GM23248 (cell line): Measurements from ENCODE around the gene NUP210. TPM values are rescaled to one million over a fixed set of nuclear protein-coding genes. Genes with fewer than 3 reads are reported as not detected.
A peak's percentile ranks its signal among the peaks of the same experiment; 100 is the strongest.

Experiments
- DNase-seq: peaks from one replicate; pipeline ENCODE4 v3.0.0-alpha.2; 2015
- H2AFZ ChIP-seq: fragments of 200-600 bp; sonication (generic); 2 replicates; pipeline ENCODE4 v1.6.1; 2016; ENCODE audit warnings: antibody characterized with exemption
- H3F3A ChIP-seq: fragments of 200-600 bp; sonication (generic); 2 replicates; pipeline ENCODE4 v1.6.1; 2016; ENCODE audit warnings: mild to moderate bottlenecking, antibody characterized with exemption, mixed run types; ENCODE audit not compliant: insufficient read depth
- H3K27ac ChIP-seq: fragments of 200-600 bp; sonication (generic); 2 replicates; pipeline ENCODE4 v1.5.1; 2016; ENCODE audit warnings: mild to moderate bottlenecking
- H3K27me3 ChIP-seq: fragments of 200-600 bp; sonication (generic); replicated peaks from 2 replicates; pipeline ENCODE4 v1.6.1; 2016; ENCODE audit warnings: mild to moderate bottlenecking; ENCODE audit not compliant: insufficient read depth
- H3K36me3 ChIP-seq: fragments of 200-600 bp; sonication (generic); 2 replicates; pipeline ENCODE4 v1.6.1; 2016; ENCODE audit warnings: low read depth, mild to moderate bottlenecking
- H3K4me1 ChIP-seq: fragments of 200-600 bp; sonication (generic); 2 replicates; pipeline ENCODE4 v1.6.1; 2016; ENCODE audit warnings: mild to moderate bottlenecking; ENCODE audit not compliant: insufficient read depth
- H3K4me2 ChIP-seq: fragments of 200-600 bp; sonication (generic); one replicate; pipeline ENCODE4 v1.6.1; 2016; ENCODE audit warnings: mild to moderate bottlenecking; ENCODE audit not compliant: unreplicated experiment
- H3K4me3 ChIP-seq: fragments of 200-600 bp; sonication (generic); 2 replicates; pipeline ENCODE4 v1.5.1; 2016; ENCODE audit warnings: mild to moderate bottlenecking
- H3K79me2 ChIP-seq: fragments of 200-600 bp; sonication (generic); 2 replicates; pipeline ENCODE4 v1.6.1; 2016; ENCODE audit warnings: mild to moderate bottlenecking; ENCODE audit not compliant: insufficient read depth
- H3K9ac ChIP-seq: fragments of 200-600 bp; sonication (generic); 2 replicates; pipeline ENCODE4 v1.6.1; 2016; ENCODE audit warnings: mild to moderate bottlenecking
- H3K9me2 ChIP-seq: fragments of 200-600 bp; sonication (generic); 2 replicates; pipeline ENCODE4 v1.6.1; 2016; ENCODE audit warnings: mixed run types, mild to moderate bottlenecking, moderate library complexity; ENCODE audit not compliant: insufficient read depth
- H3K9me3 ChIP-seq: fragments of 200-600 bp; sonication (generic); one replicate; pipeline ENCODE4 v1.6.1; 2017; ENCODE audit warnings: low read depth
- H4K20me1 ChIP-seq: fragments of 200-600 bp; sonication (generic); 2 replicates; pipeline ENCODE4 v1.6.0; 2016; ENCODE audit not compliant: insufficient read depth
- EZH2 ChIP-seq: fragments of 200-600 bp; sonication (generic); IDR thresholded peaks from 2 replicates; pipeline ENCODE4 v1.6.1; 2018; ENCODE audit warnings: antibody characterized with exemption, mild to moderate bottlenecking; ENCODE audit not compliant: insufficient read depth, poor library complexity, severe bottlenecking
- EZH2phosphoT487 ChIP-seq: fragments of 200-600 bp; sonication (generic); IDR thresholded peaks from 2 replicates; pipeline ENCODE4 v1.6.1; 2018; ENCODE audit warnings: antibody characterized with exemption, moderate library complexity, mild to moderate bottlenecking, low read depth; ENCODE audit not compliant: insufficient read depth
- WGBS, 2 experiments: methylation state at CpG; one replicate each; pipeline ENCODE4 v1.1.6; 2015 to 2017; ENCODE audit warnings: low lambda C conversion rate in 2 of 2, low coverage in 1 of 2; ENCODE audit errors: missing lambda C conversion rate in 2 of 2; 5-methylcytosine and 5-hydroxymethylcytosine counted together
- in situ Hi-C: fragments of 300-500 bp; cut with MboI; formaldehyde crosslinking; loops from 2 replicates; pipeline ENCODE4 v1.15.0; 2020
- polyA plus RNA-seq: library from polyadenylated mRNA; unstranded; fragments of >200 nt; fragmentation: Nextera tagmentation; extraction: Ambion mirVana; gene quantifications from 2 replicates; pipeline ENCODE4 v1.2.1, GENCODE V29; 2016
- total RNA-seq: library from RNA; depleted of rRNA; stranded (reverse); fragments of >200 nt; shearing (Covaris generic); gene quantifications from 2 replicates; pipeline ENCODE4 v1.2.3, GENCODE V29; 2014

The NUP210 gene
- total and polyA plus RNA-seq, 2 experiments from 2014 or later: 0.04 TPM; not detected in 1

GRCh38 chr3:13316603-13317002 lies 103.5 kb downstream of the NUP210 start:
- Histone ChIP-seq H3K36me3 (no peaks in the 10 kb centered on the region), H3K9ac (no peak overlapping the region), H2AFZ (no peak overlapping the region), H3K4me3 (no peak overlapping the region), H3K4me2 (no peak overlapping the region), H3K79me2 (no peaks in the 10 kb centered on the region), H3K27ac (no peak overlapping the region), H3K4me1 (no peaks in the 10 kb centered on the region), H3F3A (no peaks in the 10 kb centered on the region), H3K27me3 (no peaks in the 10 kb centered on the region; the same call in 1 of the 2 replicates), H3K9me3 (no peaks in the 10 kb centered on the region), H3K9me2 (no peaks in the 10 kb centered on the region), H4K20me1 (no peaks in the 10 kb centered on the region)
- no peak for DNase-seq
- in situ Hi-C loops: no loop called here
- WGBS, 2 experiments: 47 to 49% methylated on average over 10 of the region's 10 CpGs
- no peak for TF ChIP-seq EZH2
- TF ChIP-seq EZH2phosphoT487: no peak

- Histone ChIP-seq H3K36me3 (no peaks in the 10 kb centered on the region), H3K4me1 (no peaks in the 10 kb centered on the region), H2AFZ (no peak overlapping the region), H3K27ac (no peak overlapping the region), H3F3A (no peaks in the 10 kb centered on the region), H3K79me2 (no peaks in the 10 kb centered on the region), H4K20me1 (no peaks in the 10 kb centered on the region), H3K9me2 (no peaks in the 10 kb centered on the region), H3K4me2 (no peak overlapping the region), H3K27me3 (no peaks in the 10 kb centered on the region), H3K9ac (no peak overlapping the region), H3K9me3 (no peaks in the 10 kb centered on the region), H3K4me3 (no peak overlapping the region)
- in situ Hi-C loops: no loop called here
- TF ChIP-seq EZH2phosphoT487 (no peak), EZH2 (no peak)
- 63 to 65% methylated on average over 3 of the region's 3 CpGs for WGBS, 2 experiments
- DNase-seq: no peak
Observed at GRCh38 chr3:13314877-13315276, 105.2 kb downstream of the NUP210 start.

GRCh38 chr3:13313813-13314212 lies 106.3 kb downstream of the NUP210 start:
- TF ChIP-seq EZH2phosphoT487 (no peak), EZH2 (no peak)
- in situ Hi-C loops: no loop called here
- Histone ChIP-seq H3K4me3 (no peak overlapping the region), H3K4me2 (no peak overlapping the region), H3K4me1 (no peaks in the 10 kb centered on the region), H3K9ac (no peak overlapping the region), H3K9me3 (no peaks in the 10 kb centered on the region), H3K27ac (no peak overlapping the region), H2AFZ (no peak overlapping the region), H3F3A (no peaks in the 10 kb centered on the region), H3K79me2 (no peaks in the 10 kb centered on the region), H3K36me3 (no peaks in the 10 kb centered on the region), H3K27me3 (no peaks in the 10 kb centered on the region), H4K20me1 (no peaks in the 10 kb centered on the region), H3K9me2 (no peaks in the 10 kb centered on the region)
- no peak for DNase-seq
- WGBS, 2 experiments: 55 to 59% methylated on average over 10 of the region's 10 CpGs

GRCh38 chr3:13309004-13309403 lies 111.1 kb downstream of the NUP210 start:
- Histone ChIP-seq H3K9ac (no peak overlapping the region), H3K9me3 (no peaks in the 10 kb centered on the region), H3F3A (no peaks in the 10 kb centered on the region), H3K36me3 (no peaks in the 10 kb centered on the region), H2AFZ (no peak overlapping the region), H3K4me1 (no peaks in the 10 kb centered on the region), H3K27ac (no peak overlapping the region), H3K27me3 (no peaks in the 10 kb centered on the region), H3K4me3 (no peak overlapping the region), H3K79me2 (no peaks in the 10 kb centered on the region), H3K9me2 (no peaks in the 10 kb centered on the region), H3K4me2 (no peak overlapping the region), H4K20me1 (no peaks in the 10 kb centered on the region)
- DNase-seq: no peak
- in situ Hi-C loops: no loop called here
- 10 to 25% methylated on average over 3 of the region's 3 CpGs for WGBS, 2 experiments
- TF ChIP-seq EZH2phosphoT487 (no peak), EZH2 (no peak)

- in situ Hi-C loops: no loop called here
- DNase-seq: peak; percentile 58
- Histone ChIP-seq H3K79me2 (no peaks in the 10 kb centered on the region), H3K27ac (no peak overlapping the region), H3K27me3 (no peaks in the 10 kb centered on the region), H2AFZ (no peak overlapping the region), H4K20me1 (no peaks in the 10 kb centered on the region), H3K4me1 (no peaks in the 10 kb centered on the region), H3K4me2 (no peak overlapping the region), H3K9ac (no peak overlapping the region), H3F3A (no peaks in the 10 kb centered on the region), H3K4me3 (no peak overlapping the region), H3K9me3 (no peaks in the 10 kb centered on the region), H3K36me3 (no peaks in the 10 kb centered on the region), H3K9me2 (no peaks in the 10 kb centered on the region)
- WGBS, 2 experiments: 8 to 12% methylated on average over 6 of the region's 6 CpGs
- TF ChIP-seq EZH2 (no peak), EZH2phosphoT487 (no peak)
Observed at GRCh38 chr3:13308380-13308801, 111.7 kb downstream of the NUP210 start.
